Measurements from ENCODE around the gene BCAS3. TPM values are rescaled to one million over a fixed set of nuclear protein-coding genes. Genes with fewer than 3 reads are reported as not detected.

The BCAS3 gene
- total RNA-seq, 1 donor from 2014 or later = 38.1 TPM

- no peaks in the 10 kb centered on the region for H3K9me3 Mint-ChIP-seq (ENCODE audit: unreplicated experiment)
- H3K27me3 Mint-ChIP-seq (ENCODE audit: unreplicated experiment) = peaks cover 1% of the 10 kb centered on the region
- TF ChIP-seq, protein P1, sequence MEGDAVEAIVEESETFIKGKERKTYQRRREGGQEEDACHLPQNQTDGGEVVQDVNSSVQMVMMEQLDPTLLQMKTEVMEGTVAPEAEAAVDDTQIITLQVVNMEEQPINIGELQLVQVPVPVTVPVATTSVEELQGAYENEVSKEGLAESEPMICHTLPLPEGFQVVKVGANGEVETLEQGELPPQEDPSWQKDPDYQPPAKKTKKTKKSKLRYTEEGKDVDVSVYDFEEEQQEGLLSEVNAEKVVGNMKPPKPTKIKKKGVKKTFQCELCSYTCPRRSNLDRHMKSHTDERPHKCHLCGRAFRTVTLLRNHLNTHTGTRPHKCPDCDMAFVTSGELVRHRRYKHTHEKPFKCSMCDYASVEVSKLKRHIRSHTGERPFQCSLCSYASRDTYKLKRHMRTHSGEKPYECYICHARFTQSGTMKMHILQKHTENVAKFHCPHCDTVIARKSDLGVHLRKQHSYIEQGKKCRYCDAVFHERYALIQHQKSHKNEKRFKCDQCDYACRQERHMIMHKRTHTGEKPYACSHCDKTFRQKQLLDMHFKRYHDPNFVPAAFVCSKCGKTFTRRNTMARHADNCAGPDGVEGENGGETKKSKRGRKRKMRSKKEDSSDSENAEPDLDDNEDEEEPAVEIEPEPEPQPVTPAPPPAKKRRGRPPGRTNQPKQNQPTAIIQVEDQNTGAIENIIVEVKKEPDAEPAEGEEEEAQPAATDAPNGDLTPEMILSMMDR (IDR thresholded peaks at IDR 0.05; ENCODE audit: unreplicated experiment) = no peak
- DNase-seq (ENCODE audit: low spot score) = no peak
- no peaks in the 10 kb centered on the region for H3K4me1 Mint-ChIP-seq (ENCODE audit: unreplicated experiment)
- H3K4me3 Mint-ChIP-seq (ENCODE audit: unreplicated experiment) = no peak overlapping the region
- no peaks in the 10 kb centered on the region for H3K36me3 Mint-ChIP-seq (ENCODE audit: low read depth, unreplicated experiment)
- H3K27ac Mint-ChIP-seq (ENCODE audit: unreplicated experiment) = no peak overlapping the region
These were observed 602.0 kb downstream of the BCAS3 start for GRCh38 chr17:61279476-61280145.

- Mint-ChIP-seq H3K27ac (ENCODE audit: unreplicated experiment) (no peak overlapping the region), H3K27me3 (ENCODE audit: unreplicated experiment) (peaks cover 3% of the 10 kb centered on the region), H3K4me1 (ENCODE audit: unreplicated experiment) (no peaks in the 10 kb centered on the region), H3K4me3 (ENCODE audit: unreplicated experiment) (no peak overlapping the region), H3K9me3 (ENCODE audit: unreplicated experiment) (no peaks in the 10 kb centered on the region), H3K36me3 (ENCODE audit: low read depth, unreplicated experiment) (no peaks in the 10 kb centered on the region)
- TF ChIP-seq, protein P1 (IDR thresholded peaks at IDR 0.05; ENCODE audit: unreplicated experiment) = no peak
- DNase-seq (ENCODE audit: low spot score) = no peak
These were observed 602.7 kb downstream of the BCAS3 start for GRCh38 chr17:61280338-61280737.

DNA sequence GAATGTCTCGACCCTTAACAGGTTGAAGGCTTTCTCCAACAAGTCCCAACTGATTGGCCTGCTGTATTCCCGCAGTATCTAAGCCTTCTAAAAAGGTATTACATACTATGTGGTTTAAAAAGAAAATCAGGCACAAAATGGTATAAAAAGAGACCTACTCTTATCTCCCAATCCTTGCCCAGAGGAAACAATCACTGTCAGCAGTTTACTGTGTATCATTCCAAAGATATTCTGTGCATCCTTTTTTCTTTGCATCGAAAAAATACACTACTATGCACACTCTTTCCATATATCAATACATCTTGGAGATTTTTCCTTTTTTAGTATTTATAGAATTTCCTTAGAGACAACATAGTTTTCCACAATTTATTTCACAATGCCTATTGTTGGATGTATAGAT, 603.2 kb downstream of the BCAS3 start:
- H3K4me1 Mint-ChIP-seq (ENCODE audit: unreplicated experiment) = peaks cover 5% of the 10 kb centered on the region
- no peaks in the 10 kb centered on the region for H3K36me3 Mint-ChIP-seq (ENCODE audit: low read depth, unreplicated experiment)
- no peaks in the 10 kb centered on the region for H3K9me3 Mint-ChIP-seq (ENCODE audit: unreplicated experiment)
- H3K4me3 Mint-ChIP-seq (ENCODE audit: unreplicated experiment) = no peak overlapping the region
- TF ChIP-seq, protein P1 (IDR thresholded peaks at IDR 0.05; ENCODE audit: unreplicated experiment) = no peak
- peaks cover 3% of the 10 kb centered on the region for H3K27me3 Mint-ChIP-seq (ENCODE audit: unreplicated experiment)
- H3K27ac Mint-ChIP-seq (ENCODE audit: unreplicated experiment) = no peak overlapping the region
- no peak for DNase-seq (ENCODE audit: low spot score)

GRCh38 chr17:61282377-61282776, 604.7 kb downstream of the BCAS3 start:
- Mint-ChIP-seq H3K9me3 (ENCODE audit: unreplicated experiment) (no peaks in the 10 kb centered on the region), H3K4me3 (ENCODE audit: unreplicated experiment) (no peak overlapping the region), H3K27ac (ENCODE audit: unreplicated experiment) (no peak overlapping the region), H3K4me1 (ENCODE audit: unreplicated experiment) (peaks cover 8% of the 10 kb centered on the region), H3K36me3 (ENCODE audit: low read depth, unreplicated experiment) (no peaks in the 10 kb centered on the region), H3K27me3 (ENCODE audit: unreplicated experiment) (peaks cover 3% of the 10 kb centered on the region)
- TF ChIP-seq, protein P1 (IDR thresholded peaks at IDR 0.05; ENCODE audit: unreplicated experiment) = no peak
- DNase-seq (ENCODE audit: low spot score) = no peak

- Mint-ChIP-seq H3K4me1 (ENCODE audit: unreplicated experiment) (peaks cover 8% of the 10 kb centered on the region), H3K4me3 (ENCODE audit: unreplicated experiment) (no peak overlapping the region), H3K27ac (ENCODE audit: unreplicated experiment) (no peak overlapping the region), H3K9me3 (ENCODE audit: unreplicated experiment) (no peaks in the 10 kb centered on the region), H3K36me3 (ENCODE audit: low read depth, unreplicated experiment) (no peaks in the 10 kb centered on the region), H3K27me3 (ENCODE audit: unreplicated experiment) (peaks cover 3% of the 10 kb centered on the region)
- DNase-seq (ENCODE audit: low spot score) = no peak
- TF ChIP-seq, protein P1 (IDR thresholded peaks at IDR 0.05; ENCODE audit: unreplicated experiment) = no peak
These were observed 605.4 kb downstream of the BCAS3 start for GRCh38 chr17:61283043-61283442.
